Astrocyte (in vitro differentiated cells and primary cell): ENCODE measurements around the gene IMPG1. TPM values are rescaled to one million over a fixed set of nuclear protein-coding genes. Genes with fewer than 3 reads are reported as not detected.

Experiments
- DNase-seq: peaks from one replicate; pipeline ENCODE4 v3.0.0-alpha.2; 2010; ENCODE audit warnings: low read depth
- FAIRE-seq: peaks from 2 replicates; lab custom pipeline; 2011; peaks lifted over from hg19 to GRCh38; lab: Jason Lieb, UNC
- H2AFZ ChIP-seq: 2 replicates; pipeline ENCODE4 v1.6.0; 2012; ENCODE audit warnings: low read depth, low read length, inconsistent platforms
- H3K27ac ChIP-seq: 2 replicates; pipeline ENCODE4 v1.5.1; 2011; ENCODE audit warnings: low read depth, low read length, inconsistent platforms
- H3K27me3 ChIP-seq: 2 replicates; pipeline ENCODE4 v1.6.0; 2011; ENCODE audit warnings: low read length, inconsistent platforms; ENCODE audit not compliant: insufficient read depth
- H3K36me3 ChIP-seq: 2 replicates; pipeline ENCODE4 v1.5.1; 2011; ENCODE audit warnings: low read length, inconsistent platforms; ENCODE audit not compliant: insufficient read depth
- H3K4me1 ChIP-seq: 2 replicates; pipeline ENCODE4 v1.5.1; 2011; ENCODE audit warnings: low read length, inconsistent platforms; ENCODE audit not compliant: insufficient read depth
- H3K4me2 ChIP-seq: 2 replicates; pipeline ENCODE4 v1.6.0; 2012; ENCODE audit warnings: low read length, inconsistent platforms
- H3K4me3 ChIP-seq: 2 replicates; pipeline ENCODE4 v1.5.1; 2011; ENCODE audit warnings: low read depth, mild to moderate bottlenecking, low read length, inconsistent platforms; ENCODE audit not compliant: insufficient read depth
- H3K79me2 ChIP-seq: 2 replicates; pipeline ENCODE4 v1.6.0; 2012; ENCODE audit warnings: mild to moderate bottlenecking, low read length, inconsistent platforms; ENCODE audit not compliant: insufficient read depth
- H3K9ac ChIP-seq: 2 replicates; pipeline ENCODE4 v1.6.0; 2012; ENCODE audit warnings: mild to moderate bottlenecking, low read length, inconsistent platforms
- H3K9me3 ChIP-seq: 2 replicates; pipeline ENCODE4 v1.5.1; 2012; ENCODE audit warnings: low read depth, mild to moderate bottlenecking, low read length, inconsistent platforms; ENCODE audit not compliant: insufficient read depth
- H4K20me1 ChIP-seq: 2 replicates; pipeline ENCODE4 v1.6.0; 2012; ENCODE audit warnings: low read length, inconsistent platforms; ENCODE audit not compliant: insufficient read depth
- H3K27ac Mint-ChIP-seq: one replicate; pipeline ENCODE4 v1.8.0; 2021; ENCODE audit warnings: mild to moderate bottlenecking, mixed read lengths; ENCODE audit not compliant: unreplicated experiment
- H3K27me3 Mint-ChIP-seq: one replicate; pipeline ENCODE4 v1.8.0; 2021; ENCODE audit warnings: low read depth, mixed read lengths; ENCODE audit not compliant: unreplicated experiment
- H3K36me3 Mint-ChIP-seq: one replicate; pipeline ENCODE4 v1.8.0; 2021; ENCODE audit warnings: low read depth, mixed read lengths; ENCODE audit not compliant: unreplicated experiment
- H3K4me1 Mint-ChIP-seq: one replicate; pipeline ENCODE4 v1.8.0; 2021; ENCODE audit warnings: low read depth, mixed read lengths; ENCODE audit not compliant: unreplicated experiment
- H3K4me3 Mint-ChIP-seq: one replicate; pipeline ENCODE4 v1.8.0; 2021; ENCODE audit warnings: mild to moderate bottlenecking, moderate library complexity, mixed read lengths; ENCODE audit not compliant: unreplicated experiment
- H3K9me3 Mint-ChIP-seq: one replicate; pipeline ENCODE4 v1.8.0; 2021; ENCODE audit warnings: mild to moderate bottlenecking, mixed read lengths; ENCODE audit not compliant: unreplicated experiment
- EZH2 ChIP-seq: IDR thresholded peaks from 2 replicates; pipeline ENCODE4 v1.6.1; 2012; ENCODE audit warnings: mild to moderate bottlenecking, low read length, inconsistent platforms; ENCODE audit not compliant: insufficient read depth
- total RNA-seq: library from RNA; stranded (reverse); gene quantifications from 2 replicates; pipeline ENCODE4 v1.2.1, GENCODE V29; 2021
- TF ChIP-seq, protein P1 (sequence below): IDR thresholded peaks from 2 replicates; pipeline ENCODE4 v1.5.1; 2011; ENCODE audit warnings: low read depth, mild to moderate bottlenecking, inconsistent platforms, low read length, moderate library complexity; ENCODE audit not compliant: insufficient read depth

The IMPG1 gene
- total RNA-seq, 1 donor from 2014 or later: not detected

- no peaks in the 10 kb centered on the region for H3K27me3 ChIP-seq
- no peaks in the 10 kb centered on the region for H4K20me1 ChIP-seq
- Mint-ChIP-seq H3K27me3 (peaks cover 7% of the 10 kb centered on the region), H3K4me1 (peaks cover 9% of the 10 kb centered on the region), H3K27ac (no peak overlapping the region), H3K9me3 (no peaks in the 10 kb centered on the region), H3K4me3 (no peak overlapping the region), H3K36me3 (no peaks in the 10 kb centered on the region)
- H3K4me3 ChIP-seq: no peak overlapping the region
- H3K4me2 ChIP-seq: no peak overlapping the region
- no peak overlapping the region for H3K27ac ChIP-seq
- TF ChIP-seq EZH2: no peak
- TF ChIP-seq, protein P1, sequence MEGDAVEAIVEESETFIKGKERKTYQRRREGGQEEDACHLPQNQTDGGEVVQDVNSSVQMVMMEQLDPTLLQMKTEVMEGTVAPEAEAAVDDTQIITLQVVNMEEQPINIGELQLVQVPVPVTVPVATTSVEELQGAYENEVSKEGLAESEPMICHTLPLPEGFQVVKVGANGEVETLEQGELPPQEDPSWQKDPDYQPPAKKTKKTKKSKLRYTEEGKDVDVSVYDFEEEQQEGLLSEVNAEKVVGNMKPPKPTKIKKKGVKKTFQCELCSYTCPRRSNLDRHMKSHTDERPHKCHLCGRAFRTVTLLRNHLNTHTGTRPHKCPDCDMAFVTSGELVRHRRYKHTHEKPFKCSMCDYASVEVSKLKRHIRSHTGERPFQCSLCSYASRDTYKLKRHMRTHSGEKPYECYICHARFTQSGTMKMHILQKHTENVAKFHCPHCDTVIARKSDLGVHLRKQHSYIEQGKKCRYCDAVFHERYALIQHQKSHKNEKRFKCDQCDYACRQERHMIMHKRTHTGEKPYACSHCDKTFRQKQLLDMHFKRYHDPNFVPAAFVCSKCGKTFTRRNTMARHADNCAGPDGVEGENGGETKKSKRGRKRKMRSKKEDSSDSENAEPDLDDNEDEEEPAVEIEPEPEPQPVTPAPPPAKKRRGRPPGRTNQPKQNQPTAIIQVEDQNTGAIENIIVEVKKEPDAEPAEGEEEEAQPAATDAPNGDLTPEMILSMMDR: no peak
- H3K36me3 ChIP-seq: no peaks in the 10 kb centered on the region
- FAIRE-seq (no peak), DNase-seq (no peak)
- no peaks in the 10 kb centered on the region for H3K79me2 ChIP-seq
- H3K9ac ChIP-seq: no peak overlapping the region
- no peaks in the 10 kb centered on the region for H3K9me3 ChIP-seq
- H2AFZ ChIP-seq: no peak overlapping the region
- H3K4me1 ChIP-seq: no peaks in the 10 kb centered on the region
Measured at GRCh38 chr6:75991941-75992340, 80.5 kb downstream of the IMPG1 start.

DNA sequence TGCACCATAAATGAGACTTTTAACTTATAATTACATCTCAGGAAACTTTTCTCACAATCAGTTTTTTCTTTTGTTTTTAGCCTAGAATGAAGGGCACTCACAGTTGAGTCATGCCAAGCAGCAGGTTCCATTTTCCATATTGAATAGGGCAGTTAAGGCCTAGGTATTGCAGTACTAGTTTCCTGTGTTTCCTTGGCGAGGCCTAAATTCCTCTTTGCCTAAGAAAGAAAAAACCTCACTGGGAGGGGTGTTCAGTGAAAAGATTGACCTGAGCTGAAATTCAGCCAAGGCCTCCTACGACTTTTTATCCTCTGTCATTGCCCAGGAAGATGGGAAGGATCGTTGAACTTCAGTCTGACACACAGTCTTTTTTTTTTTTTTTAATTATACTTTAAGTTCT, 85.5 kb downstream of the IMPG1 start:
- no peak for FAIRE-seq
- H3K27me3 ChIP-seq: no peaks in the 10 kb centered on the region

GRCh38 chr6:75975904-75976303, 96.6 kb downstream of the IMPG1 start:
- Mint-ChIP-seq H3K4me3 (no peak overlapping the region), H3K9me3 (no peaks in the 10 kb centered on the region), H3K4me1 (no peaks in the 10 kb centered on the region), H3K27me3 (no peaks in the 10 kb centered on the region), H3K27ac (no peak overlapping the region), H3K36me3 (no peaks in the 10 kb centered on the region)
- H3K79me2 ChIP-seq: no peaks in the 10 kb centered on the region
- H2AFZ ChIP-seq: no peak overlapping the region
- no peaks in the 10 kb centered on the region for H3K4me1 ChIP-seq
- DNase-seq (no peak), FAIRE-seq (no peak)
- no peaks in the 10 kb centered on the region for H3K27me3 ChIP-seq
- H3K9ac ChIP-seq: no peak overlapping the region
- H3K27ac ChIP-seq: no peak overlapping the region
- no peaks in the 10 kb centered on the region for H3K36me3 ChIP-seq
- no peaks in the 10 kb centered on the region for H4K20me1 ChIP-seq
- no peak overlapping the region for H3K4me3 ChIP-seq
- no peaks in the 10 kb centered on the region for H3K9me3 ChIP-seq
- no peak overlapping the region for H3K4me2 ChIP-seq
- TF ChIP-seq, protein P1: no peak
- no peak for TF ChIP-seq EZH2

More for the DNA sequence above, 85.5 kb downstream of the IMPG1 start:
- no peaks in the 10 kb centered on the region for H3K4me1 Mint-ChIP-seq
- no peaks in the 10 kb centered on the region for H3K36me3 ChIP-seq
- no peaks in the 10 kb centered on the region for H3K9me3 ChIP-seq
- H3K9me3 Mint-ChIP-seq: no peaks in the 10 kb centered on the region
- no peak overlapping the region for H3K4me3 Mint-ChIP-seq
- no peak overlapping the region for H3K27ac ChIP-seq
- no peaks in the 10 kb centered on the region for H3K79me2 ChIP-seq
- no peak overlapping the region for H3K9ac ChIP-seq
- no peak for DNase-seq
- TF ChIP-seq, protein P1: no peak
- no peak for TF ChIP-seq EZH2
- no peaks in the 10 kb centered on the region for H3K27me3 Mint-ChIP-seq
- H4K20me1 ChIP-seq: no peaks in the 10 kb centered on the region
- H3K36me3 Mint-ChIP-seq: no peaks in the 10 kb centered on the region
- no peaks in the 10 kb centered on the region for H3K4me1 ChIP-seq
- H3K4me2 ChIP-seq: no peak overlapping the region
- H2AFZ ChIP-seq: no peak overlapping the region
- no peak overlapping the region for H3K27ac Mint-ChIP-seq
- no peak overlapping the region for H3K4me3 ChIP-seq
